ENCODE measurements around the gene CYBA. TPM values are rescaled to one million over a fixed set of nuclear protein-coding genes. Genes with fewer than 3 reads are reported as not detected.

CYBA gene
- total and polyA plus RNA-seq, 9 of the 15 experiments (the other 6 are each of a cell fraction or from before 2014, with no cell fraction given) = 0.34 to 683 (median 93.0) TPM

DNA sequence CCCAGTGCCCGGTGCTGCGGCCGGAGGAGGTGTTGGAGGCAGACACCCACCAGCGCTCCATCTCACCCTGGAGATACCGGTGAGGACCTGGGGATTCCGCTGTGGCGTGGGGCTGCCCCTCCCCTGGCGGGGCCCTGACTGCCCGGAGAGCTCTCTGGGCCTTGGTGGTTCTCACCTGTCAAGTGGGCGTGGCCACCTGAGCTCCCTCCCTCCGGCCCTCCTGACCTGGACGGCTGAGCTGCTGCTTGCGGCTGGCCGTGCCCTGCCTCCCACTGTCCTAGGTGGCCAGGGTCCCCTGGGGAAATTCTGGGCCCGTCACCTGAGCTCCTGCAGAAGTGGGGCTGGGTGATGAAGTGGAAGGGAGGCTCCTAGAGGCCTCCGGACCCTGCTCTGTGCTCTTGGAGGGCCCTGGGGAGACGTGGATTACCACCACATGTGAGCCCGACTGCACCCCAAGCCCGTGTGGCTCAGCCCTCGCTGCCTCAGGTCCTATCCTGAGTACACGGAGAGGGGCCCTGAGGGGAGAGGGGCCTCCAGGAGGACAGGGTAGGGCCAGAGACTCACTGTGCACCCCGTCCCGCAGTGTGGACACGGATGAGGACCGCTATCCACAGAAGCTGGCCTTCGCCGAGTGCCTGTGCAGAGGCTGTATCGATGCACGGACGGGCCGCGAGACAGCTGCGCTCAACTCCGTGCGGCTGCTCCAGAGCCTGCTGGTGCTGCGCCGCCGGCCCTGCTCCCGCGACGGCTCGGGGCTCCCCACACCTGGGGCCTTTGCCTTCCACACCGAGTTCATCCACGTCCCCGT lies 11.4 kb downstream of the CYBA start (continued):
- no peak for TF ChIP-seq TARDBP (IDR thresholded peaks at IDR 0.05)
- TF ChIP-seq, protein P1, sequence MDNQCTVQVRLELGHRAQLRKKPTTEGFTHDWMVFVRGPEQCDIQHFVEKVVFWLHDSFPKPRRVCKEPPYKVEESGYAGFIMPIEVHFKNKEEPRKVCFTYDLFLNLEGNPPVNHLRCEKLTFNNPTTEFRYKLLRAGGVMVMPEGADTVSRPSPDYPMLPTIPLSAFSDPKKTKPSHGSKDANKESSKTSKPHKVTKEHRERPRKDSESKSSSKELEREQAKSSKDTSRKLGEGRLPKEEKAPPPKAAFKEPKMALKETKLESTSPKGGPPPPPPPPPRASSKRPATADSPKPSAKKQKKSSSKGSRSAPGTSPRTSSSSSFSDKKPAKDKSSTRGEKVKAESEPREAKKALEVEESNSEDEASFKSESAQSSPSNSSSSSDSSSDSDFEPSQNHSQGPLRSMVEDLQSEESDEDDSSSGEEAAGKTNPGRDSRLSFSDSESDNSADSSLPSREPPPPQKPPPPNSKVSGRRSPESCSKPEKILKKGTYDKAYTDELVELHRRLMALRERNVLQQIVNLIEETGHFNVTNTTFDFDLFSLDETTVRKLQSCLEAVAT (IDR thresholded peaks at IDR 0.05) = 0 out of 4 replicates have a peak, but pooled peaks of 1 of the 2 experiments have one; percentile 48
- peak; percentile 2; the same call in 1 of the 2 replicates for TF ChIP-seq SP1 (CRISPR knock-in tag; IDR thresholded peaks at IDR 0.05)
- no peak for TF ChIP-seq TCFL5 (CRISPR knock-in tag; conservative IDR thresholded peaks at IDR 0.05)
- TF ChIP-seq MCM3 (IDR thresholded peaks at IDR 0.05) = 0 out of 2 replicates have a peak, but pooled peaks have one; percentile 26
- no peak for TF ChIP-seq SMAD2 (IDR thresholded peaks at IDR 0.05; ENCODE audit: low read depth, low read length)
- no peak for TF ChIP-seq PTBP1 (IDR thresholded peaks at IDR 0.05; ENCODE audit: low read depth, low read length)
- no peak for TF ChIP-seq ARID1B (IDR thresholded peaks at IDR 0.05)
- TF ChIP-seq IRF2 (CRISPR knock-in tag; IDR thresholded peaks at IDR 0.05) = 0 out of 2 replicates have a peak, but pooled peaks have one; percentile 27
- TF ChIP-seq TAF7 (tag; IDR thresholded peaks at IDR 0.05) = no peak
- no peak for TF ChIP-seq ESRRA (IDR thresholded peaks at IDR 0.05; ENCODE audit: borderline replicate concordance, low read depth)
- no peak for TF ChIP-seq PHF21A (IDR thresholded peaks at IDR 0.05; ENCODE audit: borderline replicate concordance, low read depth)
- TF ChIP-seq SIRT6 (IDR thresholded peaks at IDR 0.05; ENCODE audit: low read depth, low read length) = no peak
- no peak for TF ChIP-seq CTCF (IDR thresholded peaks at IDR 0.05 in 2 of 3, conservative IDR thresholded peaks at IDR 0.05 in 1 of 3; ENCODE audit: insufficient read depth in 2 of 3, low read depth in 1 of 3, low read length in 3 of 3)
- no peak for TF ChIP-seq NONO (IDR thresholded peaks at IDR 0.05; ENCODE audit: low read depth in 2 of 2, low read length in 1 of 2)
- no peak for TF ChIP-seq POLR2H (tag; IDR thresholded peaks at IDR 0.05; ENCODE audit: low read depth)
- no peak for TF ChIP-seq NCOA2 (IDR thresholded peaks at IDR 0.05; ENCODE audit: partially characterized antibody in 2 of 2)
- peak; percentile 32 for TF ChIP-seq FIP1L1 (IDR thresholded peaks at IDR 0.05; ENCODE audit: low read depth, low read length, poor library complexity, severe bottlenecking)
- no peak for TF ChIP-seq SMAD4 (CRISPR knock-in tag; conservative IDR thresholded peaks at IDR 0.05)
- no peak for TF ChIP-seq PYGO2 (tag; IDR thresholded peaks at IDR 0.05)
- TF ChIP-seq POLR2G (IDR thresholded peaks at IDR 0.05; ENCODE audit: low read depth, low read length) = peak; percentile 63
